ENCODE measurements around the gene FBXO15.

Gene FBXO15

DNA sequence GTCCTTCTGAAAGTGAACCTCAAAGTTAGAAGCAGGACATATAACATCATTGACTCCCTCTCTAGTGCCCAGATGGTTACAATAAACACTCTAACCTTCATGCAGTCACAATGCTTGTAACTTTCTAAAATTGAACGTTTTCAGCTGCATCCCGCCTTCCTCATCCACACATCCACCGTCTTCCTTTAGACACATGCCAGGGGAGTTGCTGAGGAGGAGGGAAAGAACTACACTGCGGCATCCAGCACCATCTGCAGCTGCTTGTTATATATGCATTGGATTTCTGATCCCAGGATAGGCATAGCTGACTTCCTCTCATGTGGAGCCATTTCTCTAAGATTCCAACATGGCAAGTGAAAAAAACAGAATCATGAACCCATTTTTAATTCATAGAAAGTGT is 96.8 kb downstream of the FBXO15 start:
- peak in 1 of 3 experiments; percentile 89 for DNase-seq

DNA sequence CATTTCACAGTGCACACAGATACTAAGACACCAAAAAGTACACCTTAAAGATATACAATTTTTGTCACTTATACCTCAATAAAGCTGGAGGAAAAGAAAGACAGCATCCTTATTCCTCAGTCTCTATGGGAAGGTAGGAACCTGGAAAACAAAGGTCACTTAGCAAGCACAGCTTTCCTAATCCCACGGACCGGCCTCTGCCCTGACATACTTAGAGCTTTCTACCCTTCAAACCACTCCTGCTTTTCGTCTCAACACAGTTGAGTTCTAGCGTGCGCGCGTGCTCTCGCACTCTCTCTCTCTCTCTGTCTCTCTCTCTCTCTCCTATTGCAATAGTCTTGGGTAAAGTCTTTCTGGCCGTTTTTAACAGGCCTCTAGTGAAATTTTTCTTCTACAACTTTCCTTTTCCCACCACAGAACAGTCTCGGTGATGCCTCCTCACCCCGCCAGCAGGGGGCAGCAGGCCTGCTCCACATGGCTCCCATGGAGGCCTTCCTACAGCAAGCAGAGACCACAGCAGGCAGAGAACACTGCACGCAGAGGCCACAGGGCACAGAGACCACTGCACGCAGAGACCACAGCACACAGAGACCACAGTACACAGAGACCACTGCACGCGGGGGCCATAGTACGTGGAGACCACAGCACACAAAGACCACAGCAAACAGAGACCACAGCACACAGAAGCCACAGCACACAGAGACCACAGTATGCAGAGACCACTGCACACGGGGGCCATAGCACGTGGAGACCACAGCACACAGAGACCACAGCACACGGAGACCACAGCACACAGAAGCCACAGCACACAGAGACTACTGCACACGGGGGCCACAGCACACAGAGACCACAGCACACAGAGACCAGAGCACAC is 106.9 kb downstream of the FBXO15 start:
- peak; percentile 12 to 65 (median 39) for DNase-seq

DNA sequence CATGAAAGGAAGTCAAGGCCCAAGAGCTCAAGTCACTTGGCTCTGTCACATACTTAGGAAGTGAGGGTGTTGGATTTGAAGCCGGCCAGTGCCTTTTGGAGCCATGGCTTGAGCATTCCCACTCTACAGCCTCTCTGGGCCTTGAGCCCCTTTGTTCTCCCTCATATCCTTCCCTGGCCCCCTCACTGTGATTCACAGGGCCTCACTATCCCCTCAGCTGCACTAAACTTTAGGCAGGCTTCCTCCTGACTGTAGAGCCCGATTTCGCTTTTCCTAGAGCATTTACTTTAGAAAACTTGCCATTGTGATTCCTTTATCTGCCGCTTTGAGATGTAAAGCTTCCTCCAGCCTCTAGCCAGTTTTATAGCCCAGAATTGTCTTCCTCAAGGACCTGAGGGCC is 107.6 kb downstream of the FBXO15 start:
- DNase-seq = no peak

- no peak for DNase-seq
Measured at GRCh38 chr18:74029161-74029560, 118.5 kb downstream of the FBXO15 start.

Data from NCI-H1417 (cell line).